ENCODE measurements around the gene ZNF775. TPM values are rescaled to one million over a fixed set of nuclear protein-coding genes. Genes with fewer than 3 reads are reported as not detected.

ZNF775 gene
- total RNA-seq, 2 donors from 2014 or later = 11.0 to 11.3 TPM

DNA sequence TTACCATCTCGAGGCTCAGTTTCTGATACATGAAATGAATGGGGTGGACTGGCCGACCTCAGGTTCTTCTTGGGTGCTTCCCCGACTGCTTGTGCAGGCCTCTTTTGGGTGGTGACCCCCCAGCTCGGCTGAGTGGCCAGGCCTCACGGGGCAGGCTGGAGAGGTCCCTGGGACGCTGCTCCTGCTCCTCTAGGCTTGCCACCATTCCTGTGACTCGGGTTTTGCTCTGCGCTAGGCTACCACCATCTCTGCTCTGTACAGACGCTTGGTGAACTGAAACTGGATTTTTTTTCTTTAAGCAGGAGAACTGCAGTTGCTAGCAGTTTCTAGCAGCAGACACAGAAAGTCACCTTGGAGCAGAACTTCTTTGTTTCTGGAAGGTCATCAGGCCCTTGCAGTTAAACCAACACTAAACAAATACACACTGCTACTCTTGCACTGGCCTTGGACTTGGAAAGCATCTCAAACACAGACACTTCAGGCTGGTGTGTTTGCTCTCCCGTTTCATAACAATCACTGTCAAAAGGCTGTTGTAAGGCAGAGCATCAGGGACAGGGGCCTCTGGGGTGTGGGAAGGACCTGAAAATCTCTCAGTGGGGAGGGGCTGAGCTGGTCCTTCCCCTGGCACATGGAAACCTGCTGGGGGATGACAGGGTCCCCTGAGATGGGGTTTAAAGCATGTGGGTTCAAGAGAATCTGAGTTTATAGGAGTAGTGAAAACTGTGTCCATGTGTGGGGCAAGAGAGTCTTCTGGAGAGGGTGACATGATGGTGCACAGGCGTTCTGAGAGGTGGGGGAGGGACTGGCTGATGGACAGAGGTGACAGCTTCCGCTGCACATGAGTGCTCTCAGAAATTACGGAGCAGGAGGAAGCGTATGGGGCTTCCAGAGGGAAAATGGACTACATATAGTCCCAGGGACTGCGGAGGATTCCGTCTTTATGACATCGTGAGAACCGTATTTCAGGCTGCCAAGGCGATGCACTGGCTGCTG lies 36.3 kb downstream of the ZNF775 start:
- intact Hi-C loops (cut with DNase I) = loop anchor here (10.0 kb wide), 1 partner anchor 131 kb away; no protein-coding TSS in a partner anchor
- DNase-seq = no peak
- H3K4me3 ChIP-seq = no peak overlapping the region
- H3K9ac ChIP-seq (ENCODE audit: low read depth in 2 of 2, low read length in 2 of 2) = no peak overlapping the region
- TF ChIP-seq, protein P1, sequence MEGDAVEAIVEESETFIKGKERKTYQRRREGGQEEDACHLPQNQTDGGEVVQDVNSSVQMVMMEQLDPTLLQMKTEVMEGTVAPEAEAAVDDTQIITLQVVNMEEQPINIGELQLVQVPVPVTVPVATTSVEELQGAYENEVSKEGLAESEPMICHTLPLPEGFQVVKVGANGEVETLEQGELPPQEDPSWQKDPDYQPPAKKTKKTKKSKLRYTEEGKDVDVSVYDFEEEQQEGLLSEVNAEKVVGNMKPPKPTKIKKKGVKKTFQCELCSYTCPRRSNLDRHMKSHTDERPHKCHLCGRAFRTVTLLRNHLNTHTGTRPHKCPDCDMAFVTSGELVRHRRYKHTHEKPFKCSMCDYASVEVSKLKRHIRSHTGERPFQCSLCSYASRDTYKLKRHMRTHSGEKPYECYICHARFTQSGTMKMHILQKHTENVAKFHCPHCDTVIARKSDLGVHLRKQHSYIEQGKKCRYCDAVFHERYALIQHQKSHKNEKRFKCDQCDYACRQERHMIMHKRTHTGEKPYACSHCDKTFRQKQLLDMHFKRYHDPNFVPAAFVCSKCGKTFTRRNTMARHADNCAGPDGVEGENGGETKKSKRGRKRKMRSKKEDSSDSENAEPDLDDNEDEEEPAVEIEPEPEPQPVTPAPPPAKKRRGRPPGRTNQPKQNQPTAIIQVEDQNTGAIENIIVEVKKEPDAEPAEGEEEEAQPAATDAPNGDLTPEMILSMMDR (IDR thresholded peaks at IDR 0.05) = no peak
- H3K9me3 ChIP-seq = no peaks in the 10 kb centered on the region
- H3K4me1 ChIP-seq = no peaks in the 10 kb centered on the region
- H3K36me3 ChIP-seq = no peaks in the 10 kb centered on the region
- no peak overlapping the region for H3K27ac ChIP-seq
- no peaks in the 10 kb centered on the region for H3K27me3 ChIP-seq

DNA sequence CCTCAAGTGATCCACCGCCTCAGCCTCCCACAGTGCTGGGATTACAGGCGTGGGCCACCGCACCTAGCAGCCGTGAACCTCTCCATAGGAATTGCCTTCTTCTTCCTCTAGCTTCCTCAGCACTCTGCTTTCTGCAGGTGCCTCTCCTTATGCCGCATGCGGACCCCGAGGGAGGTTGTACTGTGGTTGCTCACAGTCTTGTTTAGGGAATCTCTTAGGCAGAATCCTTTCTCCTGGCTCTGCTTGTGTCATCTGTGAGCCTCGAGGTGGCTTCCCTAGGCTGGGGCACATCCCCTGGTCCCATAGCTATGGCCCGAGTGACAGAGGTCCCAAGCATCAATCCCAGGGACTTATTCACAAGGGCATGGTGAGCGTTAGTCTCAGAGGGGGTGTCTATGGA lies 38.1 kb downstream of the ZNF775 start:
- intact Hi-C loops (cut with DNase I) = loop anchor here (10.0 kb wide), 1 partner anchor 132 kb away; no protein-coding TSS in a partner anchor
- Histone ChIP-seq H3K27ac (no peak overlapping the region), H3K4me1 (no peaks in the 10 kb centered on the region), H3K9ac (ENCODE audit: low read depth in 2 of 2, low read length in 2 of 2) (no peak overlapping the region), H3K4me3 (no peak overlapping the region), H3K9me3 (no peaks in the 10 kb centered on the region), H3K27me3 (no peaks in the 10 kb centered on the region), H3K36me3 (no peaks in the 10 kb centered on the region)
- TF ChIP-seq, protein P1 (IDR thresholded peaks at IDR 0.05) = no peak
- DNase-seq = peak; percentile 13

GRCh38 chr7:150417863-150418262 lies 38.7 kb downstream of the ZNF775 start:
- H3K9ac ChIP-seq (ENCODE audit: low read depth in 2 of 2, low read length in 2 of 2) = no peak overlapping the region
- peak; percentile 12 for DNase-seq
- H3K36me3 ChIP-seq = no peaks in the 10 kb centered on the region
- intact Hi-C loops (cut with DNase I) = loop anchor here (10.0 kb wide), 1 partner anchor 133 kb away; no protein-coding TSS in a partner anchor
- H3K4me3 ChIP-seq = no peak overlapping the region
- no peaks in the 10 kb centered on the region for H3K27me3 ChIP-seq
- H3K4me1 ChIP-seq = no peaks in the 10 kb centered on the region
- H3K9me3 ChIP-seq = no peaks in the 10 kb centered on the region
- H3K27ac ChIP-seq = no peak overlapping the region
- TF ChIP-seq, protein P1 (IDR thresholded peaks at IDR 0.05) = no peak

GRCh38 chr7:150420242-150420641 lies 41.1 kb downstream of the ZNF775 start:
- DNase-seq = no peak
- TF ChIP-seq, protein P1 (IDR thresholded peaks at IDR 0.05) = no peak
- intact Hi-C loops (cut with DNase I) = no loop called here

DNA sequence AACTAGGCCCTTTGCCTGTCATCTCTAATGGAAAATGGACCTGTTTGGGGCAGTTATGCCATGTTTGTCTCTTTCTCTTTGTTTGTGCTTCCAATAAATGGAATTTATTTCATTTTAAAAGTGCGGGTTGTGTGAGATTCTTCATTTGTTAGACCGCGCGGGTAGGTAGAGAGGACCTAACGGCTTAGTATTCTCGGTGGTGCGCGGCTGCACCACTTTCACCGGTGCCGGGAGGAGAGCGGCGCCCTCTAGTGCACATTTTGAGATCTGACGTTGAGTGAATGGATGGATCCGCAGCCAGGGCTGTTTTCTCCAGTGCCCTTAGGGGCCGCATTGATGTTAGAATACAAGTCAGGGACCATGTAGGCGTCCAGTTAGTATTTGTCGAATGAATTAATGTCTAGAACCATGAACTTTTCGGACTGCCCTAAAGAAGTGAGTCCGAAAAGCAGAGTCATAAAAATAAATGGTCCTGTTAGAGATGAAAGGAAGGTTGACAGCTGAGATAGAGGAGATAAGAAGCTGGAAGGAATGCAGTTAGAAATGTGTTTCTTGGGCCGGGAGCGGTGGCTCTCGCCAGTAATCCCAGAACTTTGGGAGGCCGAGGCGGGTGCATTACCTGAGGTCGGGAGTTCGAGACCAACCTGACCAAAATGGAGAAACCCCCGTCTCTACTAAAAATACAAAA lies 42.0 kb downstream of the ZNF775 start:
- no peak overlapping the region for H3K4me3 ChIP-seq
- no peaks in the 10 kb centered on the region for H3K9me3 ChIP-seq
- H3K36me3 ChIP-seq = no peaks in the 10 kb centered on the region
- DNase-seq = peak; percentile 91
- no peaks in the 10 kb centered on the region for H3K27me3 ChIP-seq
- H3K27ac ChIP-seq = no peak overlapping the region
- intact Hi-C loops (cut with DNase I) = no loop called here
- H3K9ac ChIP-seq (ENCODE audit: low read depth in 2 of 2, low read length in 2 of 2) = no peak overlapping the region
- TF ChIP-seq, protein P1 (IDR thresholded peaks at IDR 0.05) = peak; percentile 79
- no peaks in the 10 kb centered on the region for H3K4me1 ChIP-seq

More at GRCh38 chr7:150420242-150420641, 41.1 kb downstream of the ZNF775 start:
- Histone ChIP-seq H3K4me3 (no peak overlapping the region), H3K27me3 (no peaks in the 10 kb centered on the region), H3K4me1 (no peaks in the 10 kb centered on the region), H3K9me3 (no peaks in the 10 kb centered on the region), H3K27ac (no peak overlapping the region), H3K9ac (ENCODE audit: low read depth in 2 of 2, low read length in 2 of 2) (no peak overlapping the region), H3K36me3 (no peaks in the 10 kb centered on the region)

All from colonic mucosa (tissue), 4 donors.